HG03025 (cell line): Measurements from ENCODE around the gene ATP2B2.

Experiments used
- ATAC-seq: cut with Tn5 transposase; IDR thresholded peaks from one replicate; pipeline ENCODE4 v1.9.1; 2021; ENCODE audit warnings: mild to moderate bottlenecking, moderate library complexity; ENCODE audit not compliant: unreplicated experiment, low FRiP score

ATP2B2 gene

GRCh38 chr3:10496121-10496863 lies 9.1 kb downstream of the ATP2B2 start:
- no peak for ATAC-seq

- ATAC-seq = no peak
Measured at GRCh38 chr3:10495614-10496013, 9.8 kb downstream of the ATP2B2 start.

- no peak for ATAC-seq
Measured at GRCh38 chr3:10495003-10495402, 10.4 kb downstream of the ATP2B2 start.

GRCh38 chr3:10494180-10494579 lies 11.2 kb downstream of the ATP2B2 start:
- ATAC-seq = no peak

GRCh38 chr3:10493202-10493589 lies 12.2 kb downstream of the ATP2B2 start:
- no peak for ATAC-seq

GRCh38 chr3:10492364-10493201 lies 12.8 kb downstream of the ATP2B2 start:
- no peak for ATAC-seq

- no peak for ATAC-seq
Measured at GRCh38 chr3:10489746-10490483, 15.5 kb downstream of the ATP2B2 start.

GRCh38 chr3:10487988-10488633 lies 17.3 kb downstream of the ATP2B2 start:
- no peak for ATAC-seq

- no peak for ATAC-seq
Measured at GRCh38 chr3:10485806-10486205, 19.6 kb downstream of the ATP2B2 start.

GRCh38 chr3:10485380-10485779 lies 20.0 kb downstream of the ATP2B2 start:
- ATAC-seq = no peak

GRCh38 chr3:10484709-10485108 lies 20.7 kb downstream of the ATP2B2 start:
- ATAC-seq = no peak

GRCh38 chr3:10483686-10484345 lies 21.6 kb downstream of the ATP2B2 start:
- ATAC-seq = no peak

GRCh38 chr3:10483364-10483675 lies 22.1 kb downstream of the ATP2B2 start:
- no peak for ATAC-seq

- ATAC-seq = no peak
Measured at GRCh38 chr3:10482631-10483363, 22.6 kb downstream of the ATP2B2 start.

- ATAC-seq = no peak
Measured at GRCh38 chr3:10480871-10481378, 24.5 kb downstream of the ATP2B2 start.

- ATAC-seq = no peak
Measured at GRCh38 chr3:10479311-10479710, 26.1 kb downstream of the ATP2B2 start.

- no peak for ATAC-seq
Measured at GRCh38 chr3:10475983-10476382, 29.4 kb downstream of the ATP2B2 start.

- ATAC-seq = no peak
Measured at GRCh38 chr3:10474847-10475246, 30.5 kb downstream of the ATP2B2 start.

GRCh38 chr3:10474275-10474646 lies 31.1 kb downstream of the ATP2B2 start:
- no peak for ATAC-seq
